Lung (tissue), 12 donors: ENCODE results near the gene CD109. TPM values are rescaled to one million over a fixed set of nuclear protein-coding genes. Genes with fewer than 3 reads are reported as not detected.
"Not testable (repeated sequence)": the region's sequence is repeated elsewhere in the genome, so short reads cannot be mapped to it uniquely, and the experiment has no call there.

ENCODE experiments used
- ATAC-seq: fragments of 200-7000 bp; cut with Tn5 transposase; one replicate; pipeline ENCODE4 v1.9.1; 2020; ENCODE audit warnings: moderate number of reproducible peaks; ENCODE audit not compliant: insufficient read depth, low FRiP score
- DNase-seq, 3 donors: peaks; one replicate each; pipeline ENCODE4 v3.0.0-alpha.2; 2013 to 2017
- H3K27ac ChIP-seq, 2 donors: one replicate each; pipeline ENCODE4 v1.5.1; 2013; ENCODE audit warnings: mild to moderate bottlenecking in 2 of 2, moderate library complexity in 2 of 2, control low read depth in 1 of 2, inconsistent platforms in 1 of 2, low read depth in 1 of 2, low read length in 1 of 2
- H3K27me3 ChIP-seq, 3 donors: one replicate each; pipeline ENCODE4 v1.5.1; 2013; ENCODE audit warnings: low read length in 2 of 3; ENCODE audit not compliant: control insufficient read depth in 3 of 3, insufficient read depth in 3 of 3
- H3K36me3 ChIP-seq, 4 donors: one replicate each; pipeline ENCODE4 v1.5.1; 2013; ENCODE audit warnings: low read length in 4 of 4, mild to moderate bottlenecking in 1 of 4, moderate library complexity in 1 of 4; ENCODE audit not compliant: control insufficient read depth in 4 of 4, insufficient read depth in 4 of 4
- H3K4me1 ChIP-seq, 5 donors: one replicate each; pipeline ENCODE4 v1.5.1; 2013; ENCODE audit warnings: low read length in 5 of 5, mild to moderate bottlenecking in 2 of 5, moderate library complexity in 1 of 5; ENCODE audit not compliant: control insufficient read depth in 5 of 5, insufficient read depth in 5 of 5
- H3K4me3 ChIP-seq: one replicate; pipeline ENCODE4 v1.5.1; 2013; ENCODE audit warnings: mild to moderate bottlenecking, control low read depth, moderate library complexity
- H3K9ac ChIP-seq, 2 donors: one replicate each; pipeline ENCODE4 v1.5.1; 2013; ENCODE audit warnings: low read length in 2 of 2, control low read depth in 1 of 2; ENCODE audit not compliant: insufficient read depth in 1 of 2
- H3K9me3 ChIP-seq, 4 donors: one replicate each; pipeline ENCODE4 v1.5.1; 2013; ENCODE audit warnings: low read length in 3 of 4, mild to moderate bottlenecking in 1 of 4, moderate library complexity in 1 of 4; ENCODE audit not compliant: control insufficient read depth in 4 of 4, insufficient read depth in 3 of 4
- WGBS, 2 donors: extraction: QIAGEN DNeasy Blood & Tissue Kit; methylation state at CpG; one replicate each; pipeline ENCODE4 v1.1.7; 2013; 5-methylcytosine and 5-hydroxymethylcytosine counted together
- polyA plus RNA-seq, 2 donors: library from polyadenylated mRNA; stranded (reverse); fragments of 200-250 nt; gene quantifications; one replicate each; pipeline ENCODE4 v1.2.1, GENCODE V29; 2013
- total RNA-seq, 2 donors: library from RNA; depleted of rRNA in 1 of 2; stranded (reverse); fragments of >200 nt in 1 of 2; gene quantifications; one replicate each; pipeline ENCODE4 v1.2.1, GENCODE V29; 2014 to 2021
- TF ChIP-seq, protein P1 (sequence below): IDR thresholded peaks from 2 replicates; pipeline ENCODE4 v1.5.1; 2012; ENCODE audit warnings: mild to moderate bottlenecking; ENCODE audit errors: control extremely low read depth, extremely low read depth
- donor health status: control.
- donor health status: control.
- donor health status: Bipolar disorder and iron deficiency.
- donor health status: healthy.
- donor health status: DM: yes; HTN: yes; CAD: no.

CD109 gene
- total and polyA plus RNA-seq, 4 donors: 2.1 to 48.5 (median 11.7) TPM

DNA sequence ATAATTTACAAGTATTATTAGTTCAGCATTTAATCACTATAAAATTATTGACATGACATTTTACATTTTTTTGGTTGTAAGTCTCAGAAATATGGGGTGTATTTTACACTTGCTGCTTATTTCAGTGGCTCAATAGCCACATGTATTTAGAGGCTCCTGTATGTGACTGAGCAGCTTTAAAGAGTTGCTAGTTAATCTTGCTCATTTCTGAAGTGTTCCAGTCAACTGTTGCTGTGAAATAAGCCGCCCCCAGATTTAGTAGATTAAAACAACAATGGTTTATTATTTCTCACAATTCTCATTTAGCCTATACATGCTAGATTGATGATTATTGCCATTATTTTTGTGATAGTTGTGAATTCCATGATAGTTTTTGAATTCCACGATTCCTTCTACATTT, 23.0 kb downstream of the CD109 start:
- ATAC-seq: no peak
- Histone ChIP-seq H3K36me3 (no peaks in the 10 kb centered on the region), H3K27me3 (no peaks in the 10 kb centered on the region), H3K4me1 (peaks cover 0 to 5% (median 0%) of the 10 kb centered on the region in 5 donors), H3K27ac (no peak overlapping the region), H3K4me3 (no peak overlapping the region), H3K9me3 (no peaks in the 10 kb centered on the region), H3K9ac (no peak overlapping the region)
- TF ChIP-seq, protein P1, sequence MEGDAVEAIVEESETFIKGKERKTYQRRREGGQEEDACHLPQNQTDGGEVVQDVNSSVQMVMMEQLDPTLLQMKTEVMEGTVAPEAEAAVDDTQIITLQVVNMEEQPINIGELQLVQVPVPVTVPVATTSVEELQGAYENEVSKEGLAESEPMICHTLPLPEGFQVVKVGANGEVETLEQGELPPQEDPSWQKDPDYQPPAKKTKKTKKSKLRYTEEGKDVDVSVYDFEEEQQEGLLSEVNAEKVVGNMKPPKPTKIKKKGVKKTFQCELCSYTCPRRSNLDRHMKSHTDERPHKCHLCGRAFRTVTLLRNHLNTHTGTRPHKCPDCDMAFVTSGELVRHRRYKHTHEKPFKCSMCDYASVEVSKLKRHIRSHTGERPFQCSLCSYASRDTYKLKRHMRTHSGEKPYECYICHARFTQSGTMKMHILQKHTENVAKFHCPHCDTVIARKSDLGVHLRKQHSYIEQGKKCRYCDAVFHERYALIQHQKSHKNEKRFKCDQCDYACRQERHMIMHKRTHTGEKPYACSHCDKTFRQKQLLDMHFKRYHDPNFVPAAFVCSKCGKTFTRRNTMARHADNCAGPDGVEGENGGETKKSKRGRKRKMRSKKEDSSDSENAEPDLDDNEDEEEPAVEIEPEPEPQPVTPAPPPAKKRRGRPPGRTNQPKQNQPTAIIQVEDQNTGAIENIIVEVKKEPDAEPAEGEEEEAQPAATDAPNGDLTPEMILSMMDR: no peak
- WGBS, 2 donors: 92 to 100% methylated on average over 2 of the region's 2 CpGs
- no peak for DNase-seq

DNA sequence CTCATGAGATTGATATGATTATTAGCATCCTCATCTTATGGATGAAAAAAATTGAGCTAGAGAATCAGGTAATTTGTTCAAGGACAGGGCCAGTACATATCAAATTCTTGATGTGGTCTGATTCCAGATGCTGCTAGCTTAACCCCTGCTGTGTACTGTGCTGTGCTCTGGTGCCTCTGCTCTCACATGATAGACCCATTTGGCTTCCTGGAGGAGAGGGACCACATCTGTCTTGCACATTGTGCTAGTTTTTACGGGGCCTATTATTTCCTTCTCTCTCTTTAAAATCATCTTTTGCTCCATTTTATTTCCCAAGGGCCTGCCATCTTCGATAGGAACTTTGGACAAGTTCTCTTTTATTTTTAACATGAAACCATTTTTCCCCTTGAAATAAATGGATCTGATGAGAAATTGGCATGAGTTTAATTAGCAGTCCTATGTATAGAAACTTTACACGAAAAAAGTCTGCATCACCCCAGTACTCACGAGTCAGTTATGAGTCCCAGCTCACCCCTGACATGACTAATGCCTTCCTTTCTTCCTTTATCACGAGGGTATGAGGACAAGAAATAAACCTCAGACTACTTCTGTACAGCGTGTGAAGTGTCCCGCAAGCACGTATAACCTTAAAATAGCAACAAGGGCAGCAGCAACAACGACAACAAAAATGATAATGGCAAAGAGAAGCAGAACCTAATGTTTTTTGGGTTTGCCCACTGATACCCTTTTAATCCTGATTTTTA, 26.5 kb downstream of the CD109 start:
- TF ChIP-seq, protein P1: no peak
- Histone ChIP-seq H3K4me1 (no peaks in the 10 kb centered on the region), H3K4me3 (no peak overlapping the region), H3K9me3 (no peaks in the 10 kb centered on the region), H3K9ac (no peak overlapping the region), H3K36me3 (no peaks in the 10 kb centered on the region), H3K27ac (peak overlapping the region in 1 of 2 donors; percentile 72), H3K27me3 (no peaks in the 10 kb centered on the region)
- ATAC-seq: no peak
- DNase-seq: peak in 1 of 3 donors; percentile 39
- 28 to 40% methylated on average over 9 of the region's 9 CpGs for WGBS, 2 donors

DNA sequence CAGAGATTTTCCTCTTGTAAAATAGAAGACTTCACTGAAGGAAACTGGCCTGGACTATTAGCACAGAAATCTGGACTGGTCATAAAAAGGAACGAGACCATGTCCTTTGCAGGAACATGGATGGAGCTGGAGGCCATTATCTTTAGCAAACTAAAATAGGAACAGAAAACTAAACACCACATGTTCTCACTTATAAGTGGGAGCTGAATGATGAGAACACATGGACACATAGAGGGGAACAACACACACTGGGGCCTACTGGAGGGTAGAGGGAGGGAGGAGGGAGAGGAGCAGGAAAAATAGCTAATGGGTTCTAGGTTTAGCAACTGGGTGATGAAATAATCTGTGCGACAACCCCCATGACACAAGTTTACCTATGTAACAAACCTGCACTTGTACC, 27.5 kb downstream of the CD109 start:
- H3K4me1 ChIP-seq, DNase-seq, H3K4me3 ChIP-seq, H3K36me3 ChIP-seq, ATAC-seq, H3K27me3 ChIP-seq, H3K9ac ChIP-seq, H3K9me3 ChIP-seq: not testable (repeated sequence)
- peak overlapping the region in 1 of 2 donors; percentile 49 for H3K27ac ChIP-seq
- WGBS, 2 donors: 69 to 75% methylated on average over 2 of the region's 2 CpGs

DNA sequence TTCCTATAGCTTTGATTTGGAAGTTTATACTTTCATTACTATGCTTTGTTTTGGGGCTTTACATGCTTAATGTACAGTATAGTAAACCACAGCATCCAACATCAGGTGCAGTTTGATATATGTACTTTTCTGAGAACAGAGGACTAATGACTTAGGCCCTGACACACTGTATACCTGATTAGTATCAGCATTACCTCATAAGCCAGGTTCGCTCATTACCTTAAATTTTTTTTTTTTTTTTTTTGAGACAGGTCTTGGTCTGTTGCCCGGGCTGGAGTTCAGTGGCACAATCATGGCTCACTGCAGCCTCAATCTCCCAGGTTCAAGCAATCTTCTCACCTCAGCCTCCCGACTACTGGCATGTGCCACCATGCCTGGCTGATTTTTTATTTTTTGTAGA, 28.4 kb downstream of the CD109 start:
- Histone ChIP-seq H3K27ac (no peak overlapping the region), H3K4me1 (no peaks in the 10 kb centered on the region), H3K9ac (no peak overlapping the region), H3K36me3 (no peaks in the 10 kb centered on the region), H3K27me3 (no peaks in the 10 kb centered on the region), H3K9me3 (no peaks in the 10 kb centered on the region), H3K4me3 (no peak overlapping the region)
- ATAC-seq (no peak), DNase-seq (no peak)
- 94% methylated on average over 3 of the region's 3 CpGs for WGBS, 2 donors
- TF ChIP-seq, protein P1: no peak

DNA sequence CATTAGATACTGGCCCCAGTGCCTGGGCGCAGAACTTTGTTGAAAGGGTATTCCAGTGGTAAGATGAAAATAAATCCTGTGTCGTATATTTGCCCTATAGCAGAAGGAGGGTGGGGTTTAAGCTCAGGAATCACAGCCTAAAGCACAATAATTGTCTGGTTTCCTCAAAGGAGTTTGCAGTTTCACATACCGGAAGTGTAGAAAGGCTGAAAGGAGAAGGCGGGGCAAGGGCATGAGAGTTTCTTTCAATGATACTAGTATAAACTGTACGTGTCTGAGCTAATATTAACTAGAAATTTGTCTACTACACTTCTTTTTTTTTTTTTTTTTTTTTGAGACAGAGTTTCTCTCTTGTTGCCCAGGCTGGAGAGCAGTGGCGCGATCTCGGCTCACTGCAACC, 29.2 kb downstream of the CD109 start:
- not testable (repeated sequence) for H3K9ac ChIP-seq, H3K27me3 ChIP-seq, H3K4me3 ChIP-seq, H3K36me3 ChIP-seq, H3K4me1 ChIP-seq, H3K9me3 ChIP-seq, H3K27ac ChIP-seq
- 17 to 26% methylated on average over 8 of the region's 8 CpGs for WGBS, 2 donors
- peak; percentile 79 for ATAC-seq
- DNase-seq: peak in 2 of 3 donors; percentile 34 to 61
